Lower leg skin (tissue), 4 donors: Measurements from ENCODE around the gene C9orf43. TPM values are rescaled to one million over a fixed set of nuclear protein-coding genes. Genes with fewer than 3 reads are reported as not detected.

Experiments
- DNase-seq, 2 donors: peaks; one replicate each; pipeline ENCODE4 v3.0.0-alpha.2; 2019; ENCODE audit warnings: low spot score in 2 of 2
- H3K4me3 ChIP-seq: fragments of 200-600 bp; sonication (generic); 2 replicates; pipeline ENCODE4 v1.5.1; 2017; ENCODE audit warnings: mild to moderate bottlenecking, low read depth; ENCODE audit not compliant: poor library complexity, severe bottlenecking
- CTCF ChIP-seq, 3 donors: fragments of 450-650 bp; IDR thresholded peaks; one replicate each; pipeline ENCODE4 v1.5.1; 2016; ENCODE audit warnings: antibody characterized with exemption in 3 of 3, mild to moderate bottlenecking in 3 of 3, moderate library complexity in 2 of 3
- POLR2A ChIP-seq, 2 donors: fragments of 450-650 bp; IDR thresholded peaks; one replicate each; pipeline ENCODE4 v1.6.1; 2016 to 2017; ENCODE audit warnings: antibody characterized with exemption in 2 of 2, mild to moderate bottlenecking in 1 of 2, moderate library complexity in 1 of 2
- WGBS, 2 donors: methylation state at CpG; one replicate each; pipeline ENCODE4 v1.1.5; 2018; 5-methylcytosine and 5-hydroxymethylcytosine counted together
- intact Hi-C: fragments of 100-400 bp; cut with DNase I; formaldehyde crosslinking; loops from one replicate; pipeline ENCODE4 v1.15.0; 2023; ENCODE audit warnings: low total_unique reads
- total RNA-seq, 4 donors: library from RNA; depleted of rRNA; stranded (reverse); fragments of >200 nt; gene quantifications; one replicate each; pipeline ENCODE4 v1.1.0, GENCODE V29; 2016

The C9orf43 gene
- total RNA-seq, 4 donors from 2014 or later = 0.17 to 0.46 (median 0.37) TPM

- intact Hi-C loops = loop anchor here (5.0 kb wide), 1 partner anchor 102 kb away; no protein-coding TSS in a partner anchor
- WGBS, 2 donors = 34 to 37% methylated on average over 10 of the region's 10 CpGs
- TF ChIP-seq CTCF (IDR thresholded peaks at IDR 0.05) = no peak
- TF ChIP-seq POLR2A (IDR thresholded peaks at IDR 0.05) = no peak
- H3K4me3 ChIP-seq = peak overlapping the region; percentile 75
- DNase-seq = no peak
Measured at GRCh38 chr9:113409481-113409880, 1.1 kb upstream of the C9orf43 start.

- WGBS, 2 donors = 0% methylated on average over 9 to 13 of the region's 20 CpGs
- TF ChIP-seq POLR2A (IDR thresholded peaks at IDR 0.05) (no peak), CTCF (IDR thresholded peaks at IDR 0.05) (no peak)
- intact Hi-C loops = loop anchor here (5.0 kb wide), 1 partner anchor 103 kb away; no protein-coding TSS in a partner anchor
- no peak for DNase-seq
- peak overlapping the region; percentile 75 for H3K4me3 ChIP-seq
Measured at GRCh38 chr9:113409883-113410206, 702 bp upstream of the C9orf43 start.

- no peak overlapping the region for H3K4me3 ChIP-seq
- 44 to 46% methylated on average over 3 of the region's 3 CpGs for WGBS, 2 donors
- TF ChIP-seq POLR2A (IDR thresholded peaks at IDR 0.05) (no peak), CTCF (IDR thresholded peaks at IDR 0.05) (no peak)
- intact Hi-C loops = no loop called here
- DNase-seq = no peak
Measured at GRCh38 chr9:113416149-113416721, 5.7 kb downstream of the C9orf43 start.

- no peak for DNase-seq
- WGBS, 2 donors = 79 to 81% methylated on average over 4 of the region's 4 CpGs
- no peak overlapping the region for H3K4me3 ChIP-seq
- no peak for TF ChIP-seq CTCF (IDR thresholded peaks at IDR 0.05)
- TF ChIP-seq POLR2A (IDR thresholded peaks at IDR 0.05) = no peak
- intact Hi-C loops = no loop called here
Measured at GRCh38 chr9:113417370-113417769, 6.8 kb downstream of the C9orf43 start.

GRCh38 chr9:113421726-113422125, 11.2 kb downstream of the C9orf43 start:
- no peak overlapping the region for H3K4me3 ChIP-seq
- no peak for TF ChIP-seq POLR2A (IDR thresholded peaks at IDR 0.05)
- no peak for TF ChIP-seq CTCF (IDR thresholded peaks at IDR 0.05)
- DNase-seq = no peak
- intact Hi-C loops = no loop called here
- 70 to 82% methylated on average over 3 of the region's 3 CpGs for WGBS, 2 donors

GRCh38 chr9:113425072-113425471, 14.5 kb downstream of the C9orf43 start:
- H3K4me3 ChIP-seq = no peak overlapping the region
- 48 to 59% methylated on average over 2 of the region's 2 CpGs for WGBS, 2 donors
- no peak for DNase-seq
- TF ChIP-seq POLR2A (IDR thresholded peaks at IDR 0.05) = no peak
- intact Hi-C loops = no loop called here
